Right ventricle myocardium superior (tissue), 1 donor: ENCODE measurements around the gene EHMT1. TPM values are rescaled to one million over a fixed set of nuclear protein-coding genes. Genes with fewer than 3 reads are reported as not detected.
A peak's percentile ranks its signal among the peaks of the same experiment; 100 is the strongest.
"Not testable (repeated sequence)": the region's sequence is repeated elsewhere in the genome, so short reads cannot be mapped to it uniquely, and the experiment has no call there.

Source experiments
- ATAC-seq: fragments of 200-7000 bp; cut with Tn5 transposase; one replicate; pipeline ENCODE4 v1.9.1; 2020; ENCODE audit warnings: mild to moderate bottlenecking; ENCODE audit not compliant: poor library complexity
- DNase-seq: peaks from one replicate; pipeline ENCODE4 v3.0.0-alpha.2; 2020
- intact Hi-C: fragments of 100-400 bp; cut with DNase I; formaldehyde crosslinking; loops from one replicate; pipeline ENCODE4 v1.11.2; 2022
- total RNA-seq: library from RNA; stranded (reverse); fragmentation: NEBNext Ultra II Directional; extraction: Animal tissue kit (Norgen Biotek cat#: 25700); gene quantifications from one replicate; pipeline ENCODE4 v1.2.1, GENCODE V29; 2021
- donor health status: DM: no; HTN: yes; CAD: no; lungs with severe emphysema.

The EHMT1 gene
- total RNA-seq, 1 donor from 2014 or later, result 31.2 TPM

GRCh38 chr9:137722481-137722880, 103.7 kb downstream of the EHMT1 start:
- intact Hi-C loops, result no loop called here
- no peak for ATAC-seq

GRCh38 chr9:137723356-137723755, 104.6 kb downstream of the EHMT1 start:
- DNase-seq, intact Hi-C loops, ATAC-seq: not testable (repeated sequence)

More at GRCh38 chr9:137722481-137722880, 103.7 kb downstream of the EHMT1 start:
- DNase-seq, result no peak

- intact Hi-C loops, result no loop called here
- no peak for ATAC-seq
- no peak for DNase-seq
Observed at GRCh38 chr9:137723783-137724445, 105.1 kb downstream of the EHMT1 start.

GRCh38 chr9:137724818-137725240, 106.0 kb downstream of the EHMT1 start:
- ATAC-seq, result no peak
- DNase-seq, result no peak
- intact Hi-C loops, result no loop called here

GRCh38 chr9:137725598-137725997, 106.8 kb downstream of the EHMT1 start:
- intact Hi-C loops, result no loop called here
- ATAC-seq, result no peak
- DNase-seq, result no peak

GRCh38 chr9:137726336-137726735, 107.5 kb downstream of the EHMT1 start:
- ATAC-seq, intact Hi-C loops: not testable (repeated sequence)

GRCh38 chr9:137726764-137727163, 108.0 kb downstream of the EHMT1 start:
- DNase-seq (no peak), ATAC-seq (no peak)
- intact Hi-C loops, result no loop called here

More at GRCh38 chr9:137726336-137726735, 107.5 kb downstream of the EHMT1 start:
- DNase-seq, result not testable (repeated sequence)

- ATAC-seq (no peak), DNase-seq (no peak)
- intact Hi-C loops, result no loop called here
Observed at GRCh38 chr9:137727716-137728115, 108.9 kb downstream of the EHMT1 start.

- no peak for DNase-seq
- intact Hi-C loops, result no loop called here
- ATAC-seq, result no peak
Observed at GRCh38 chr9:137728444-137729311, 109.9 kb downstream of the EHMT1 start.

GRCh38 chr9:137731216-137731946, 112.6 kb downstream of the EHMT1 start:
- intact Hi-C loops, result no loop called here
- ATAC-seq (no peak), DNase-seq (no peak)

- no peak for ATAC-seq
- no peak for DNase-seq
- intact Hi-C loops, result no loop called here
Observed at GRCh38 chr9:137731947-137732813, 113.4 kb downstream of the EHMT1 start.

- ATAC-seq, result no peak
- intact Hi-C loops, result no loop called here
- no peak for DNase-seq
Observed at GRCh38 chr9:137733429-137733828, 114.6 kb downstream of the EHMT1 start.

GRCh38 chr9:137734181-137734580, 115.4 kb downstream of the EHMT1 start:
- intact Hi-C loops, result no loop called here
- ATAC-seq (no peak), DNase-seq (no peak)

- ATAC-seq, DNase-seq, intact Hi-C loops: not testable (repeated sequence)
Observed at GRCh38 chr9:137738182-137738696, 119.4 kb downstream of the EHMT1 start.

- no peak for DNase-seq
- intact Hi-C loops, result no loop called here
- ATAC-seq, result no peak
Observed at GRCh38 chr9:137738703-137739102, 119.9 kb downstream of the EHMT1 start.

GRCh38 chr9:137739371-137740309, 120.8 kb downstream of the EHMT1 start:
- intact Hi-C loops, result no loop called here
- ATAC-seq (peak; percentile 6), DNase-seq (no peak)

GRCh38 chr9:137740312-137740711, 121.5 kb downstream of the EHMT1 start:
- intact Hi-C loops, result no loop called here
- DNase-seq, result peak; percentile 70
- peak; percentile 32 for ATAC-seq
